HFF-Myc (cell line): ENCODE measurements around the gene HDAC4.

Experiments used
- DNase-seq: peaks from one replicate; pipeline ENCODE4 v3.0.0-alpha.2; 2011; ENCODE audit warnings: low read depth; ENCODE audit errors: extremely low read depth
- H3K4me3 ChIP-seq: replicated peaks from 2 replicates; pipeline ENCODE4 v1.5.1; 2011; ENCODE audit warnings: low read depth, mild to moderate bottlenecking, control low read depth, low read length
- TF ChIP-seq, protein P1 (sequence below): IDR thresholded peaks from 2 replicates; pipeline ENCODE4 v1.5.1; 2012; ENCODE audit warnings: mild to moderate bottlenecking, low read depth, low read length, control low read depth; ENCODE audit errors: missing control alignments

Gene HDAC4

GRCh38 chr2:239261356-239261755 is 139.5 kb downstream of the HDAC4 start:
- TF ChIP-seq, protein P1, sequence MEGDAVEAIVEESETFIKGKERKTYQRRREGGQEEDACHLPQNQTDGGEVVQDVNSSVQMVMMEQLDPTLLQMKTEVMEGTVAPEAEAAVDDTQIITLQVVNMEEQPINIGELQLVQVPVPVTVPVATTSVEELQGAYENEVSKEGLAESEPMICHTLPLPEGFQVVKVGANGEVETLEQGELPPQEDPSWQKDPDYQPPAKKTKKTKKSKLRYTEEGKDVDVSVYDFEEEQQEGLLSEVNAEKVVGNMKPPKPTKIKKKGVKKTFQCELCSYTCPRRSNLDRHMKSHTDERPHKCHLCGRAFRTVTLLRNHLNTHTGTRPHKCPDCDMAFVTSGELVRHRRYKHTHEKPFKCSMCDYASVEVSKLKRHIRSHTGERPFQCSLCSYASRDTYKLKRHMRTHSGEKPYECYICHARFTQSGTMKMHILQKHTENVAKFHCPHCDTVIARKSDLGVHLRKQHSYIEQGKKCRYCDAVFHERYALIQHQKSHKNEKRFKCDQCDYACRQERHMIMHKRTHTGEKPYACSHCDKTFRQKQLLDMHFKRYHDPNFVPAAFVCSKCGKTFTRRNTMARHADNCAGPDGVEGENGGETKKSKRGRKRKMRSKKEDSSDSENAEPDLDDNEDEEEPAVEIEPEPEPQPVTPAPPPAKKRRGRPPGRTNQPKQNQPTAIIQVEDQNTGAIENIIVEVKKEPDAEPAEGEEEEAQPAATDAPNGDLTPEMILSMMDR = no peak
- no peak for DNase-seq
- no peak overlapping the region for H3K4me3 ChIP-seq

DNA sequence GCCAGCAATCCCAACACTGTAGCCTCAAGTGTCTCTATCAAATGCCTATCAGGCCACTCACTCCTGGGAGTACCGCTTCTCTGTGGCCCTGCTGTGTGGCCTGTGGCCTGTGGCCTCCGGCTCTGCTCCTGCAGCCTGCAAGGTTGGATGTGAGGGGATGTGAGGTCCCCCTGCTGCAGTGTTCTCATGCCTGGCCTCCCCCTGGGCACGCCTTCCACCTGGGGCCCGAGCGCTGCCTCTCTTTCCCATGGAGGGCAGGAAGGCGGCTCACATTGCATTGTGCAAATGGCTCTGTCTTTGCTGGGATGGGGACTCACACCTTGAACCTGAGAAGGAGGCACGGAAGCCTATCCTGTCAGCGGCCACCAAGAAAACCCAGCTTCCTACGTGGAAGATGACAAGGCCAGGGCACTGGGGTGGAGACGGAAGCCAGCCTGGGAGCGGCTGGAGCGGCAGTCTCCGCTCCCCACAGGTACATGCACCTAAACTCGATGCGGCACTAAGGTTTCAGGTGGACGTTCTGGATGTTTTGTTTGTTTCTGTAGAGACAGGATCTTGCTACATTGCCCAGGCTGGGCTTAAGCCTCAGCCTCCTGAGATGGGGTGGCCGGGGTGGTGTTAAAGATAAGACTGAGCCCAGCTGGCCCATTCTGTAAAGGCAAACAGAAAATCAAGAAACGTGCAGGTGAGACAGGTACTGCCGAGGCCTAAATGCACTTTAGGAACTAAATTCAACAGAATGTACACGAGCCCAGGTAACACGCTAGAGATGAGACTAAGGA is 140.1 kb downstream of the HDAC4 start:
- DNase-seq = no peak
- TF ChIP-seq, protein P1 = no peak
- no peak overlapping the region for H3K4me3 ChIP-seq

DNA sequence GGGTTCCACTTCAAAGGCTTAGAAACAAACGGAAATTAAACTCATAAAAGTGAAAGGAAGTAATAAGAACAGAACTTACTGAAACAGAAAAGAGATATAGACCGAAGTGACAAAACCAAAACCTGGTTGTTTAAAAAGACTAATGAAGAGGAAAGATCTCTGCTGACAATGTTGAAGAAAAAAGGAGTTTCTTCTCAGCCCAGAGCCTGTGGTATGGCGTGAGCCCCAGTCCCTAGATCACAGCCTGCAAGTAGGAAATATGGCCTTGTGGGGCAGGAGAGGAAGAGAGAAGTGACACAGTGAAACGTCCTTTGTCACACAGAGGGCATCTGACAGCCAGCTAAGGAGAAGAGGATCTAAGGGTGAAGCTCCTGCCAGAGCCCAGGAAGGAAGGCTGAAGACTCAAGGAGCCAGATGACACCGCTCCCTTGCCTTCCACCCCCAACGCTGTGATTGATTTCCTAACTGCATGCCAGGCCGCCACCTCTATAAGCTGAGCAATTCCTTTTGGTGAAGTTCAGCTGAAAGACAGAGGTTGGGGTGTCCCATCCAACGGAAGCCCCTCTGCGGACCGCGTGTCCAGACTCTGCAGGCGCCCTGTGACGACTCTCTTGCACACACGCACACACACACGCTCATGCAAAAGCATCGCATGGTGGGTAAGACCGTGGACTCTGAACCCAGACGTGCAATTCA is 141.1 kb downstream of the HDAC4 start:
- no peak overlapping the region for H3K4me3 ChIP-seq
- TF ChIP-seq, protein P1 = no peak
- no peak for DNase-seq

- TF ChIP-seq, protein P1 = no peak
- DNase-seq = no peak
- no peak overlapping the region for H3K4me3 ChIP-seq
Measured at GRCh38 chr2:239259173-239259572, 141.6 kb downstream of the HDAC4 start.

- TF ChIP-seq, protein P1 = no peak
- DNase-seq = no peak
- H3K4me3 ChIP-seq = no peak overlapping the region
Measured at GRCh38 chr2:239258248-239258647, 142.6 kb downstream of the HDAC4 start.

GRCh38 chr2:239257511-239257937 is 143.3 kb downstream of the HDAC4 start:
- TF ChIP-seq, protein P1 = no peak
- no peak overlapping the region for H3K4me3 ChIP-seq
- DNase-seq = peak; percentile 49

DNA sequence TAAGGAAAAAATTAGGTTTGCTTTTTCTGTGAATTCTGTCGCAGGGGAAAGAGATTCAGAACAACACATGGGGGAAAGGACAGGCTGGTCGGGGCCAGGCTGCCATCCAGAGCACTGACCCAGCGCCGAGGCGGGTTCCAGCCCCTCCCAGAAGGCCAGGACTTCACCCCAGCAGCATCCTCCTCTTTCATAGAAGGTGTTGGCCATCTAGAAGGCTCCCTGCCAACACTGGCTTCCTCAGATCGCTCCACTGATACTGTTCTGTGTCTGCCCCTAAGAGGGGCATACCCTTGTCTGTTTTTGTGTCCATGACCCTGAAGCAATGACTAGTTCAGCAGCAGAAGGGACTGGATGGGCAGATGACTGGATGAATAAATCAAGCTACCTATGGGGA is 144.5 kb downstream of the HDAC4 start:
- no peak for DNase-seq
- TF ChIP-seq, protein P1 = no peak
- no peak overlapping the region for H3K4me3 ChIP-seq
